Endometrial microvascular endothelial cells (primary cell): ENCODE measurements around the gene PHACTR4. TPM values are rescaled to one million over a fixed set of nuclear protein-coding genes. Genes with fewer than 3 reads are reported as not detected.
"Not testable (repeated sequence)": the region's sequence is repeated elsewhere in the genome, so short reads cannot be mapped to it uniquely, and the experiment has no call there.

Experiments
- in situ Hi-C: cut with HindIII; loops from 2 replicates; pipeline ENCODE4 v1.10.0; 2017; ENCODE audit warnings: low sequenced_read_pairs, low pct_unique_long_range_greater_than_20kb; ENCODE audit errors: inconsistent ontology term
- total RNA-seq: library from RNA; depleted of rRNA; stranded (reverse); fragments of >200 nt; gene quantifications from one replicate; pipeline ENCODE4 v1.2.3, GENCODE V29; 2015; ENCODE audit errors: inconsistent ontology term

PHACTR4 gene
- total RNA-seq, 1 donor from 2014 or later, result 24.5 TPM

DNA sequence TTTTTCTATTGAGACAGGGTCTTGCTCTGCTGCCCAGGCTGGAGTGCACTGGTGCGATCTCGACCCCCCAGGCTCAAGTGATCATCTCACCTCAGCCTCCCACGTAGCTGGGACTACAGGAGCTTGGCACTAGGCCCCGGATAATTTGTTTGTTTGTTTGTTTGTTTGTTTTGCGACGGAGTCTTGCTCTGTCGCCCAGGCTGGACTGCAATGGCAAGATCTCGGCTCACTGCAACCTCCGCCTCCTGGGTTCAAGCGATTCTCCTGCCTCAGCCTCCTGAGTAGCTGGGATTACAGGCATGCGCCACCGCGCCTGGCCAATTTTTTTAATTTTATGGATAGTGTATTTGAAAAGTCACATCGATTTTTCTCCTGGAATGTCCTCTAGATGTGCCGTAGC, 932 bp upstream of the PHACTR4 start:
- in situ Hi-C loops, result not testable (repeated sequence)

DNA sequence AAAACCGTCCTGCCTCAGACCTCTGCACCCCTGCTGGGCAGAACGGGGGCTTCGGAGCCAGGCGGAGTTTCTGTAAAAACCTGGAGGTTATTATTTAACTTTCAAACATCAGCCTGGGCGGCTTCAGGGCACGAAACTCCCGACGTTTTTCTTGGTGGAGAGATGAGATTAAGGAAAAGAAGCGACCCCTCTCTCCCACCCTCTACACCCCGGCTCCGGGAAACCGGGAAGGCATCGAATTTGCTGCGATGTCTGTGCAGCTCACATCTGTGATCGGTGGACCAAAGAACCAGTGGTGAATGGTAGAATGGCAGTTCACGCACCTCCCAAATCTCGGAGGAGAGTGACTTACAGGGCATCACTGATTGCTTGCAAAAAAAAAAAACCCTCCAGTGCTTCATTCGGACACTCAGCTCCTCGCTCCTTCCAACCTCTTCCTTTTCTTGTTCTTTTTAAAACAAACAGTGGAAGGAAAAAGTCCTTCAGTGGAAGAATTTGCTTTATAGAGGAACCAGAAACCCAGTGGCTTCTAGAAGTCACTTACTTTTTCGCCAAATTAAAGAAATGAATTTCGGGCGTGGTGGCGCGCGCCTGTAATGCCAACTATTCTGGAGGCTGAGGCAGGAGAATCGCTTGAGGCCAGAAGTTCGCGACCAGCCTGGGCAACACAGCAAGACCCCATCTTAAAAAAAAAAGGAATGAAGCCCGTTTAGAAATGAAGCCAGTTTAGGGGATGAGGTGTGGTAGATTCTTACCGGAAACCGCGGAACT, 884 bp downstream of the PHACTR4 start:
- in situ Hi-C loops, result no loop called here

DNA sequence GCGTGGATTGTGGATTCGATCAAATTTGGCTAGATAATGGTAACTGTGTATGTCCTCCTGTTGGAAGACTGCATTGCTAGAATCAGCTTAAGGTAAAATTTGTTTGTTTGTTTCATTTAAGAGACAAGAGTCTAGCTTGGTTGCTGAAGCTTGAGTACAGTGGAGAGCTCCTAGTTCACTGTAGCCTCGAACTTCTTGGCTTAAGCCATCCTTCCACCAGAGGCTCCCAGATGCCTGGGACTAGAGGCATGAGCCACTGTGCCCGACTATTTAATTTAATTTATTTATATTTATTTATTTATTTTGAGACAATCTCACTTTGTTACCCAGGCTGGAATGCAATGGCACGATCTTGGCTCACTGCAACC, 1.5 kb downstream of the PHACTR4 start:
- in situ Hi-C loops, result no loop called here

DNA sequence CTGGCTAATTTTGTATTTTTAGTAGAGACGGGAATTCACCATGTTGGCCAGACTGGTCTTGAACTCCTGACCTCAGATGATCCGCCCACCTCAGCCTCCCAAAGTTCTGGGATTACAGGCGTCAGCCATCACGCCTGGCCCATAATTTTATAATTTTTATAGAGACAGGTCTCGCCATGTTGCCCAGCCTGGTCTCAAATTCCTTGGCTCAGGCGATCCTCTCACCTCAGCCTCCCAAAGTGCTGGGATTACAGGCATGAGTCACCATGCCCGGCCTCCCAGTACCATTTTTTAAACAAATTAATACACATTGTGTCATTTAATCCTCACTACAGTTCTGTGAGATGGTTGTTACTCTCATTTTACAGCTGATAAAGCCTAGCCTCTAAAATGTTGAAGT, 3.9 kb downstream of the PHACTR4 start:
- in situ Hi-C loops, result not testable (repeated sequence)

DNA sequence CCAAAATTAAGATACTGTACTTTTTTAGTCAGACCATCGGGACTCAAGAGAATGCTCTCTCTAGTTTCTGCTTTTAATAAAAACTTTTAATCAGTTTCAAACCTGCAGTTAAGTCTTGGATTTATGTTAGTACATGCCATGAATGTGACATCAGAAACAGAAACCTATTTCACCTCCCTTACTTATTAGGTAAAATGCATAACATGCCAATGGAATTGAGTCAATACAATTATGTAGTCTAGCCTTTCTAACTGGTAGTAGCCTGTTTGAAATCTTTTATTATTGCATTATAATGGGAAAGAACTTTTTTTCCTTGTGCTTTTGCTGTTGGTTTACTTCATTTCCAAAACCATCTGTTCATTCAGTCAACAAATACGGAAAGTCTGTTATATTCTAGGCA, 4.8 kb downstream of the PHACTR4 start:
- in situ Hi-C loops, result no loop called here

DNA sequence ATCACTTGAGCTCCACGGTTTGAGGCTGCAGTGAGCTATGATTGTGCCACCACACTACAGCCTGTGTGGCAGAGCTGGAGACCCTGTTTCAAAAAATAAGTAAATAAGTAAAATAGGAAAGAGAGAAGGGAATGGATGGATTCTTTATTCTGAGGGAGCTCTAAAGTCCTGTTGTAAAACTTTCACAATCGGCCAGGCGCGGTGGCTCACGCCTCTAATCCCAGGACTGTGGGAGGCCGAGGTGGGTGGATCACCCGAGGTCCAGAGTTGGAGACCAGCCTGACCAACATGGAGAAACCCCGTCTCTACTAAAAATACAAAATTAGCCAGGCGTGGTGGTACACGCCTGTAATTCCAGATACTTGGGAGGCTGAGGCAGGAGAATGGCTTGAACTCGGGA, 6.1 kb downstream of the PHACTR4 start:
- in situ Hi-C loops, result not testable (repeated sequence)

DNA sequence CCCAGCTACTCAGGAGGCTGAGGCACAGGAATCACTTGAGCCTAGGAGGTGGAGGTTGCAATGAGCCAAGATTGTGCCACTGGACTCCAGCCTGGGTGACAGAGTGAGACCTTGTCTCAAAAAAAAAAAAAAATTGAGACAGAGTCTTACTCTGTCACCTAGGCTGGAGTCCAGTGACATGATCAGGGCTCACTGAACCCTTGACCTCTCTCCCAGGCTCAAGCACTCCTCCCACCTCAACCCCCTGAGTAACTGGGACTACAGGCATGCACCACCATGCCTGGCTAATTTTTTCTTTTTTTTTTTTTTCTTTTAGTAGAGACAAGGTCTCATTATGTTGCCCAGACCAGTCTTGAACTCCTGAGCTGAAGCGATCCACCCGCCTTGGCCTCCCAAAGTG, 6.7 kb downstream of the PHACTR4 start:
- in situ Hi-C loops, result not testable (repeated sequence)

DNA sequence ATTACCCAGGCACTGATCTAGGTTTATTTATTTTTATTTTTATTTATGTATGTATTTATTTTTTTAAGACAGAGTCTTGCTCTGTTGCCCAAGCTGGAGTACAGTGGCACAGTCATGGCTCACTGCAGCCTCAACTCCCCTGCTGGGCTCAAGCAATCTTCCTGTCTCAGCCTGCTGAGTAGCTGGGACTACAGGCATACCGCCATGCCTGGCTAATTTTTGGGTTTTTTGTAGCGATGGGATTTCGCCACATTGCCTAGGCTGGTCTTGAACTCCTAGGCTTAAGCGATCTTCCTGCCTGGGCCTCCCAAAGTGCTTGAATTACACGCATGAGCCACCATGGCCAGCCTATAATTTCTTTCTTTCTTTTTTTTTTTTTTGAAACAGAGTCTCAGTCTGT, 9.4 kb downstream of the PHACTR4 start:
- in situ Hi-C loops, result no loop called here

DNA sequence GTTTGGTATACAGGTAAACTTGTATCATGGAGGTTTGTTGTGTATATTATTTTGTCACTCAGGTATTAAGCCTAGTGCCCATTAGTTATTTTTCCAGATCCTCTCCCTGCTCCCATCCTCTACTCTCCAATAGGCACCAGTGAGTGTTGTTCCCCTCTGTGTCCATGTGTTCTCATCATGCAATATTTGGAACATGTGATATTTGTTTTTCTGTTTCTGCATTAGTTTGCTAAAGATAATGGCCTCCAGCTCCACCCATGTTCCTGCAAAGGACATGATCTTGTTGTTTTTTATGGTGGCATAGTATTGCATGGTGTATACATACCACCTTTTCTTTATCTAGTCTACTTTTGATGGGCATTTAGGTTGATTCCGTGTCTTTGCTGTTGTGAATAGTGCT, 10.9 kb downstream of the PHACTR4 start:
- in situ Hi-C loops, result no loop called here

DNA sequence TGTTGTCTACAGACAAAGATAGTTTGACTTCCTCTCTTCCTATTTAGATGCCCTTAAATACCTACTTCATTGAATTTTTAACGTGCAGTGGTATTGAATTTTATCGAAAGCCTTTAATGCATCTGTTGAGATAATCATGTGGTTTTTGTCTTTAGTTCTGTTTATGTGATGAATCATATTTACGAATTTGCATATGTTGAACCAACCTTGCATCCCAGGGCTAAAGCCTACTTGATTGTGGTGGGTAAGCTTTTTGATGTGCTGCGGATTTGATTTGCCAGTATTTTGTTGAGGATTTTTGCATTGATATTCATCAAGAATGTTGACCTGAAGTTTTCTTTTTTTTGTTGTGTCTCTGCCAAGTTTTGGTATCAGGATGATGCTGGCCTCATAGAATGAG, 14.2 kb downstream of the PHACTR4 start:
- in situ Hi-C loops, result not testable (repeated sequence)

DNA sequence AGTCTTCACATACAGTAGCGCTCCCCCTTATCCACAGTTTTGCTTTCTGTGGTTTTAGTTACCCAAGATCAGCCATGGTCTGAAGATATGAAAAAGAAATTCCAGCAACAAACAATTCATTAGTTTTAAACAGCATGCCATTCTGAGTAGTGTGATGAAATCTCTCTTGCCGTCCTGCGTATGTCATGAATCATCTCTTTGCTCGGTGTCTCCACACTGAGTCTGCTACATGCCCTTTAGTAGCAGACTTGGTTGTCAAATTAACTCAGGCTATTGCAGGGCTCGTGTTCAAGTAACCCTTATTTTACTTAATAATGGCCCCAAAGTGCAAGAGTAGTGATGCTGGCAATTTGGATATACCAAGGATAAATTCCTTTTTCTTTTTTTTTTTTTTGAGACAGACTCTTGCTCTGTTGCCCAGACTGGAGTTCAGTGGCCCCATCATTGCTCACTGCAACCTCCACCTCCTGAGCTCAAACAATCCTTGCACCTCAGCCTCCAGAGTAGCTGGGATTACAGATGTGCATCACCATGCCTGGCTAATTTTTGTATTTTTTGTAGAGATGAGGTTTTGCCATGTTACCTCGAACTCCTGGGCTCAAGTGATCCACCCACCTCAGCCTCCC, 22.6 kb downstream of the PHACTR4 start:
- in situ Hi-C loops, result no loop called here

DNA sequence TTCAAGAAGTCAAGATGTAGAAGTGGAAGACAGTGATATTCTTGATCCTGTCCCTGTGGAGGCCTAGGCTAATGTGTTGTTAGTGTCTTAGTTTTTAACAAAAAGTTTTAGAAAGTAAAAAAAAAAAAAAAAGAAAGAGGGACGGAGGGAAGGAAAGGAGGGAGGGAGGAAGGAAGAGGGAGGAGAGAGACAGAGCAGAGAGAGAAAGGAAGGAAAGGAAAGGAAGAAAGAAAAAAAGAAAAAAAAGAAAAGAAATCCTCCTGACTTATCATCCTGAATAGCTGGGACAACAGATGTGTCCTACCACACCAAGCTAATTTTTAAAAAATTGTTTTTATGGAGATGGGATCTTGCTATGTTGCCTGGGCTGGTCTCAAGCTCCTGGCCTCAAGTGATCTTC, 24.6 kb downstream of the PHACTR4 start:
- in situ Hi-C loops, result no loop called here

DNA sequence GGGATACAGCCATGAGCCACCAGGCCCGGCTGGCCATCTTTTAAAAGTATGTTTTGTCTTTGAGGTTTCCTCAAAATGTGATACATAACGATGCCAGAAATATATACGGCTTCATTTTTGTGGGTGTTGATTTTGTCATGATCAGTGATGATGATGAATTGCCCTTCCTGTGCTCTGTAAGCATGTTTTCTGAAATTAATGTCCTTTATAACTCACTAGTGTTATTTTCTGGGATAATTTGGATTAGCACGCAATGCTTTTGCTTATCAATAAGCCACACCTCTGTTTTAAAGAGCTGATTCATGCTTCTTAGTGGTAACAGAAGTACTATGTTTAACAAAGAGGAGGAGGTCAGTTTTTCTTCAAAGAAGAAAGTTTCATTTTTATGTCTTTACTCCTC, 25.6 kb downstream of the PHACTR4 start:
- in situ Hi-C loops, result no loop called here

DNA sequence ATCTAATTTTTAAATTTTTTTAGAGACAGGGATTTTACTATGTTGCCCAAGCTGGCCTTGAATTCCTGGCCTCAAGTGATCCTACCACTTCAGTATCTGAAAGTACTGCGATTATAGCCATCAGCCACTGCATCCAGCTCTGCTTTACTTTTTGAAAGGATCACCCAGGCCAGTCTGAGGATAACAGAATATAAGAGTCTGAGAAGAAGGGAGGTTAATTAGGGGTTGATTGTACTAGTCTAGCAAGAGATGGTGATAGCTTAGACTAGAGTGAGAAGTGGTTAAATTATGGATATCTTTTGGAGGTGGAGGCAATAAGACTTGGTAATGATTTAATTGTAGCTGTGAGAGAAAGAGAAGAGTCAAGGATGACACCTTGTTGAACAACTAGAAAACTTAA, 32.2 kb downstream of the PHACTR4 start:
- in situ Hi-C loops, result no loop called here

DNA sequence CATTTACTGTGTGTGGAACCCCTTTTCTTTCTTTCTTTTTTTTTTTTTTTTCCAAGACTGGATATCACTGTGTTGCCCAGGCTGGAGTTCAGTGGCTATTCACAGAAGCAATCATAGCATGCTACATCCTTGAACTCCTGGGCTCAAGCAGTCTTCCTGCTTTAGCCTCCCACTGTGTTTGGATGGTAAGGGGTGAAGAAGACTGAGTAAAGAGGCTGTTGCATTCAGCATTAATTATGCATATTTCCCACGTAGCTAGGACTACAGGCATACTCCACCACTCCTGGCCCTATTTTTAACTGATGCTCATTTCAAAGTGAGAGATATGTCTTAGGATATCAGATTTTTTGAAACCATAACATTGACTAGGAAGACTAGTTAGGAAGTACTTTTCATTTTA, 39.5 kb downstream of the PHACTR4 start:
- in situ Hi-C loops, result no loop called here

DNA sequence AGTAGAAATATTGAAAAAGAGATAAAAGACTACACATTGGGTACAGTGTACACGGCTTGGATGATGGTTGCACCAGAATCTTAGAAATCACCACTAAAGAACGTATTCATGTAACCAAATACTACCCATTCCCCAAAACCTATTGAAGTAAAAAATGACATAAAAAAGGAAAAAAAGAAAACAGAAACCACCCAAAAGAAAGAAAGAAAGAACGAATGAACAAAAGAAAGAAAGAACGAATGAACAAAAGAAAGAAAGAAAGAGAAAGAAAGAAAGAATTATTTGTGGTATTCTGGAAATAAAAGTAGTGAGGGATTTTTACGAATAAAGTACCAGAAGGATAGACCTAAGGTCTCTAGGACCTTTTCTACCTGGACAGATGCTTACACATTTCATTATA, 42.1 kb downstream of the PHACTR4 start:
- in situ Hi-C loops, result loop anchor here (10.0 kb wide), 2 partner anchors 53 to 193 kb away; no protein-coding TSS in a partner anchor

DNA sequence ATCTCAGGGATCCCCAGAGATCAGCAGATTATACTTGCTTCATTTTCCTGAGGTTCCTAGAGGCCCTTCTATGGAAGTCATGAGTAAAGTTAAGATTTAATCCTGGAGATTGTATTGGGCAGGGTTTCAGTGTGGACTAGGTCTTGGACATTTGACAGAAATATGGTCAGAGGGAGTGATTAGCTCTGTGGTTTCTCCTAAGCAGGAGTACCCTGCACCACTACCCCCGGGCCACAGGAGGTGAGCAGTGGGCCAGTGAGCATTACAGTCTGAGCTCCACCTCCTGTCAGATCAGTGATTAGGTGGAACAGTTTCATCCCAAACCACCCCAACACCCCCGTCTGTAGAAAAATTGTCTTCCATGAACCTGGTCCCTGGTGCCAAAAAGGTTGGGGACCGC, 43.2 kb downstream of the PHACTR4 start:
- in situ Hi-C loops, result loop anchor here (10.0 kb wide), 2 partner anchors 52 to 192 kb away; no protein-coding TSS in a partner anchor

DNA sequence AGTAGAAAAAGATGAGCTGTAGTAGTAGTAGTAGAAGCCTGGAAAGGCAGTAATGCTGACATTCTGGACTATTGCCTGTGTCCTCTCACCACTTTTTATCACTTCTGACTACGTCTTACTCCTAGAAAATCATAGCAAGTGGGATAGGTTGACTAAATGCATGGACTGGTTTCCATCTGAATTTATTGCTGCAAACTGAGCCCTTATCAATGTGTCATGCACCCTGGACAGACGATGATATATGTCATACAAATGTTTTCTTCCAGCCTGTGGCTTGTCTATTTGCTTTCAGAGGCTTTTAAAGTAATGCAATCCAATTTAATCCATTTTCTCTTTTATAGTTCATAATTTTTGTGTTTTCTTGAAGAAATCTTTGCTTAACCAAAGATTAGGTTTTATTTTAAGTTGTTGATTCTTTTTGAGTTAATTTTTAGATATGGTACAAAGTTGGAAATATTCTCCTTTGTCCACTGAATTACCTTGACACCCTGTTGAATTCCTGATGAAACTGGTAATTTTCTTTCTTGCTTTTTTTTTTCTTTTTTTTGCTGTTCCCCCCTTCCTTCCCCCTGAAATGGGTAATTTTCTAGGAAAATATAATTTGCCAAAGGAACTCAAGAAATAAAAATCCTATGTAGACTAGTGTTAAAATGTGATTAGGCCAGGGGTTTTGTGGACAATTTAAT, 47.1 kb downstream of the PHACTR4 start:
- in situ Hi-C loops, result loop anchor here (10.0 kb wide), 2 partner anchors 48 to 188 kb away; no protein-coding TSS in a partner anchor

DNA sequence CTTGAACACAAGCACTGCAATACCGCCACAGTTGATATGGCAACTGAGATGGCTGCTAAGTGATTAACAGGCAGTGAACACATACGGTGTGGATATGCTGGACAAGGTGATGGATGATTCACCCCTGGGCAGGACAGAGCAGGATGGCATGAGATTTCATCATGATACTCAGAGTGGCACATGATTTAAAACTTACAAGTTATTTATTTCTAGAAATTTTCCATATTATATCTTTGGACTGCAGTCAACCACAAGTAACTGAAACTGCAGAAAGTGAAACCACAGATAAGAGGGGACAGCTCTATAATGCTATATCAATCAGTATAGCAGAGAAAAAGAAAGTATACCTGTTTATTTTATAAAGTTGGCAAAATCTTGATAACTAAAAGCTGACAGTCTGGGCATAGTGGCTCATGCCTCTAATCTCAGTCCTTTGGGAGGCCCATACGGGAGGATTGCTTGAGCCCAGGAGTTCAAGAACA, 47.9 kb downstream of the PHACTR4 start:
- in situ Hi-C loops, result loop anchor here (10.0 kb wide), 2 partner anchors 47 to 187 kb away; no protein-coding TSS in a partner anchor
